ENCODE data around the gene SNX30.

Gene SNX30

DNA sequence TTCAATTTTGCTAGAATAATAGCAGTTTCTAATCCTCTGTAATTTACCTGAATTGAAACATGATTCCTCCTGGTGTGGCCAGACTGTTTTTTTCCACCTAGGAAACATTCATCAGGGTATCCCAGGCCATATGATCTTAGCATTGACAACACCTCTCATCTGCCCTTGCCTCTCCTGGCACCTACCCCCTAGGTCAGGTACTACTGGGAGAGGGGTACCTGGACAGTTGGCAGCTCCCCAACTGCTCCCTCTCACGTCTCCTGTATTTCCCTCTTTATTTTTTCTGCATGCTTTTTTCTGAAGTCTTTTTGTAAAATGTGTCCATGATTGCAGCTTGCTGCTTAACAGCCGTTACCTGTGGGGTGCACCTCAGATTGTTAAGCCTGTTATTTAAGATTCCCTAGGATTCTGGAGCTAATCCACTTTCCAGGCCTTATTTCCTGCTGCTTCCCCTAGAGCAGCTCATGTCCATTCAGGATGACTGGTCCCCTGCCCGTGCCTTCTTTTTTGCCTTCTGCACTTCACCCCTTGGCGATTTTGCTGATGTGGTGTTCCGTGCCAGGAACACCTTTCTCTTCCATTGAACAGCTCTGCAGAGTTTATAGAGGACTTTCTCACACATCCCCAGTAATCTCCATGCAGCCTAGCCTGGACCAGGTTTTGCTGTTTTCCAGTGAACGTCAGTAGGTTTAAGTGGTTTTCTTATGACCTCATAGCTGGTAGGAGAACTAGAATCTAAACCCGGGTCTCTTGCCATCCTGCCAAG is 33.6 kb downstream of the SNX30 start:
- peak; percentile 18 for DNase-seq

DNA sequence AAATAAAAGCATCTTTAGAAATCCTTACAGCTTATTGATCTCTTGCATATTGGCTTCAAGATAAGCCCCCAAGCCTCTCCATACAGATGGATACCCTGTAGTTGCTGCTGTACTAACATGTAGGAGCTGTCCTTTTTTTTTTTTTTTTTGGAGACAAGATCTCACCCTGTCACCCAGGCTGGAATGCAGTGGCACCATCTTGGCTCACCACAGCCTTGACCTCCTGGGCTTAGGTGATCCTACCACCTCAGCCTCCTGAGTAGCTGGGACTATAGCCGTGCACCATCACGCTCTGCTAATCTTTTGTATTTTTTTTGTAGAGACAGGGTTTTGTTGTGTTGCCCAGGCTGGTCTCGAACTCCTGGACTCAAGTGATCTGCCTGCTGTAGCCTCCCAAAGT is 35.4 kb downstream of the SNX30 start:
- no peak for DNase-seq

DNA sequence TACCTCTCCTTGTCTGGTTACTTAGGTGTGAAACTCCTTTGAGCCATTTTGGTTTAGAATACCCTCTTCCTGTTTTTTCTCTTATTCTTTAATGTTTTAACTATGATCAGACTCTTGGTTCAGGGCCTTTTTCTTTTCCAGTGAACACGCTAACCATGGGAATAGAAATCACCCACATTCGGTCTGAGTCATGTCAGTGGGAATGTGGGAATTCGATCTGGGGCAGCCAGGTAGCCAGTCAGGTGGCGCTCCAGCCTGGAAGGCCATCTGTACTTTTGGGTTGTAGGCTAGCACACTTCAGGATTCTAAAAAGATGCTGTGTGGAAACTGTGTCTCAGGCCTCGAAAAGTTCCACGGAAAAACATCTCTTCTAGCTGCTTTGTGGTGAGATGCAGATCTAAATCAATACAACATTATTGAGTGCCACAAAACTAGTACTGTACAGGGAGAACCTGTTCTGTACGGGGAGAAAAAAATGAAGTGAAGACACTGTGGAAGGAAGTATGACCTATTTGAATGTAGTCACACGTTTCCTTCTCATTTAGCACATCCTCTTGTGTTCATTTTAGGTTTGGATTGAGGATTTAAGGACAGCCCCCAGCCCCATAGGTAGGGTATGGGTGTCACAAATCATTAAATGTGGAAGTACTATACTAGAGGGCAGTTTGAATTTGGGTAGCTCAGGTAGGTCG is 36.4 kb downstream of the SNX30 start:
- no peak for DNase-seq

DNA sequence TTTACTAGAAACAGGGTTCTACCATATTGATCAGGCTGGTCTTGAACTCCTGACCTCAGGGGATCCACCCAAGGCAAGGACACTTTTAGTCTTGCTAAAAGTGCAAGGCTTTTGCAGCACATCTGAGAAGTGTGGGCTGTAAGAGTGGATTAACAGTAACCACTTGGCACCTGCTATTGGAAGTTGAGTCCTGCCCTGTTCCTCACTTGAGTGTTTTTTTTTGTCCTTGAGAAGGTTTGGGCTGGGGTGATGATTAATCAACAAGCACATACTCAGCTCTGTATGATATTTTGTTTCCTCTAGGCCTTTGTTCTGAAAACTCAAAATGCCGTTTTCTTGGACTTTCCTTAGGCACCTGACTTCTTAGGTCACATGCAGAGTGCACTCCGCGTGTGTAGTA is 37.4 kb downstream of the SNX30 start:
- no peak for DNase-seq

DNA sequence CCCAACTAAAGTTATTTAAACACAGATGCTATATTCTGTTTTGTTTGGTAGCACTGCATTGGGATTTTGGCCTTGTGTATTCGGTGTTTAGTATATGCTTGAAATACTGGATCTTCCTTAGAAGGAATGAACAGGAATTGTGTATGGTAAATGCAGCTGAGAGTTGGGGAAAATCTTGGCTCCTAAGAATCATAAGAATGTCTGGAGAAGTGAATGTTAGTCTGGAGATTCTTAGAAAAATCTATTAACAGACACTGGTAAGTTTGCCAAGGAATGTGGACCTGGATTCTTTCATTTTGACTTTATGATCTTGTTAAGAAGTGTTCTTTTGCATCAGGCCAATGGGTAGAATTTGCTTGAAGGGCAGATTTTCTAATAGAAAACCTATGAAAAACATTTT is 38.9 kb downstream of the SNX30 start:
- DNase-seq: no peak

DNA sequence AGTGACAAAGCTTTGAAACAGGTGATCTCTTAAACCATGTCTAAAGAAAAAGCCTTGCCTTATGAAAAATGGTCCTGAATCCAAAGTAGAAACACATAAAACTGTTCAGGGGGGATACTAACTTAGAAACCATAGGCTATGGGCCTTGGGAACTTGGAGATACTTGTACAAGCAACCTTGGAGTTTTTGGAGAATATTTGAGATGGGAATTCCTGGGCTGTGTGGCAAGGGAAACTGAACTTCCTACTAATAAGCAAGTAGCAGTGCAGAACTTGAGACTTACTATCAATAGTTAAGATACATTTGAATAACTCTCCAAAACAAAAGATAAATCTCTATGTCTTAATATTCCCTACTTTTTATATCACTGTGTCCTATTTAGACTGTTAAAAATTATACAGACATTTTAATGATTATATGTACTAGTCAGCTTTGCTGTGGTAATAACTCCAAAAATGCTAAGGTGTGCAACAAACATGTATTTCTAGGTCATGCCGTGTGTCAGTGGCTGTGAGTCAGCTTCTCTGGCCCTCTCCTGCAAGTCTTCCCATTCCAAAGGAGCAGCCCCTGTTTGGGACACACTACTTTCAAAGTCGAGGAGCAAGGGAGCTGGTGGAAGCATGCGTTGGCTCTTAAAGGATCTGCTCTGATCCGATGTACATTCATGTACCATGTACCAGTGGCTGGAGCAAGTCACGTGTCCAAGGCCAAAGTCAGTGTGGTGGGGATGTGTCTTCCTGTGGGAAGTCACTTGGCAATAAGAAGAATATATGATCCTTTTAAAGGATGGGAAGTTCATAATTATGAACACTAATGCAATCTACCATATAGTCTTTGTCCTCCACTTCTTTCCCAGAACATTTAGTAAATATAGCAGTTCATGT is 39.6 kb downstream of the SNX30 start:
- DNase-seq: no peak

DNA sequence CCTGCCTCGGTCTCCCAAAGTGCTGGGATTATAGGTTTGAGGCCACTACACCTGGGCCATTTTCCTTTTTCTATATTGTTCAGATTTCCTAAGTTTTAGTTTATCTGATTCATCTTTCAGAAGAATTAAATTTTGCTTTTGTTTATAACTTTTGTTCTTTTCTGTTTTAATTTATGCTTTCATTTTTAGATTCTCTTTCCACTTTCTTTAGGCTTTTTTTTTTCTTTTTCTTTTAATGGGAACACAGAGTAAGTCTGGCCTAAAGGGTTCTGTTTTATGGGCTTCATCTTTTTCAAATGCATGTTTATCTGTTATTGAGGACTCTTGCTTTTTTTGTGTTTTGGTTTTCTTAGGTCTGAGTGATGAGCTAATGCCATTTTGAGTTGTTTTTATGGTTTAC is 42.1 kb downstream of the SNX30 start:
- DNase-seq: no peak

DNA sequence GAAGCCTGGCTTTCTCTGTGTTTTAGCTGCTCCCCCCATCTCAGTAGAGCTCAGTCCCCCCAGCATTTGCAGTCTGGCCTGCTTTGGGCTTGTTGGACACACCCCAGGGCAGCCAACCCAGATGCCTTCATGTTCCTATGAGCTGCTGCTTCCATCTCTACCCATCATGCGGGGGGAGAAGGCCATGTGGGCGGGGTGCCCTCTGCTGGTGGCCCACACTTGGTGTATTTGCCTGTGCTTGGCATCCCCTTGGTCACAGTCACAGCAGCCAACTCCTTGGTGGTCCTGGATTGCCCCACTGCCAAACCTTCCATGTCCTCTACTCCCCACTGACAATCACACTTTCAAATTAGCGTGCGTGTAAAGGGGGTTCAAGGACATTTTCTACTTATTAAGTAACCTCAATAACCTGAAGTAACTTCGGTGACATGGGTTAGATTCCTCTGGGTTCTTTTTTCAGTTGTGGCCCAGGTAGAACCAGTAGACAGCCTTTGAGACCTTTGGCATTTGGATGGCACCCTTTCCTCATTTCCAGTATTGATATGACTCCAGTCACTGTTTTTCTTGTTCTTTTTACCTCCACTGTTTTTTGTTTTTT is 42.8 kb downstream of the SNX30 start:
- peak; percentile 22 for DNase-seq

DNA sequence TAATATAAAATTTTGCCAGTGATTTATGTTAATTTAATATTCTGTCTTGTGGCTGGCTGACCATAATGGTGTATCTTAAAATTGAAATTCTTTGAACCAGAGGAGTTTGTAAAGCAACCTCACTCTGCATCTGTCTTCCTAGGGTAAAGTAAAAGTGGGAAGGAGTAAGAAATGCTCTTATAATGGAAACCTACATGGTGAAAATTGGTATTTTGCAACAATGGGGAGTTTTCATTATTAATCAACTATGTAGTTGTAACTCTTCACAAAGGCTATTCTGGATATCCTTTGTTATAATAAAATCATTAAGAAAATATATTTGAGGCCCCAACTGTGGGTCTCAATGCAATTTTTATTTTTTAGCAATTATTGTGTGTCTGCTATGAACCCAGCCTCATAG is 44.2 kb downstream of the SNX30 start:
- DNase-seq: no peak

DNA sequence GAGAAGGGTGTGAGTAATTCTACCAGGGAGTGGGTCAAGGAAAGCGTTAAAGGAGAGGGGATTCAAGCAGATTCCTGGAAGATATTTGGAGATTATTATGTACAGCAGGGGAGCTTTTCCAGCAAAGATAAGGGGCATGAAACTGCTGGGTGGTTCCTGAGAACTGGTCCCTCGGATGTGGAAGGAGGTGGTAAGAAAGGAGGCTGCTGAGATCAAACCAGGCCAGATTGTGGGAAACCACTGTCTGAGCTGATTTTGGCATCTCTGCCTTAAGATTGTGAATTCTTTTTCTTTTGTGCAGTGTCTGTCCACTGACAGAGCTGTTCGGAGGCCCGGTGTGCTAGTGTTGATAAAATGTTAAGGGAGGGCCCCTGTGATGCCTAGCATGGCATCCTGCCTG is 45.4 kb downstream of the SNX30 start:
- DNase-seq: no peak

DNA sequence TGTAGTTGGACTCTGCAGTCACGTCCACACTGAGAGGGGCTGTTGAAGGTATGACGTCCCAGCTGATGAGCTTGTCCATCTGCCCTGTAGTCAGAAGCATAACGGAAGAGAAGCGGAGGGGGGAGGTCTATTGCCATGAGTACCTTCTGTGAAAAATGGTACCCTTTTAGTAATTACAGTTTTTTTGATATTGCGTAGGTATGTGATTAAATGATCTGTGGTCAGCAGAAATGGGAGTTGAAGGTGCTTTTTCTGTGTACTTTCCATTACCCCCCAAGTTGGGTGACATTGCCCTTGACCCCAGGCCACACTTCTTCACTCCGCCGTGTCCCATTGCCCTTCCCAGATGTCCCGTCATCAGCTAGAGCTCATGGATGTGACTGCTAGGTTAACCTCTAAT is 45.9 kb downstream of the SNX30 start:
- no peak for DNase-seq

DNA sequence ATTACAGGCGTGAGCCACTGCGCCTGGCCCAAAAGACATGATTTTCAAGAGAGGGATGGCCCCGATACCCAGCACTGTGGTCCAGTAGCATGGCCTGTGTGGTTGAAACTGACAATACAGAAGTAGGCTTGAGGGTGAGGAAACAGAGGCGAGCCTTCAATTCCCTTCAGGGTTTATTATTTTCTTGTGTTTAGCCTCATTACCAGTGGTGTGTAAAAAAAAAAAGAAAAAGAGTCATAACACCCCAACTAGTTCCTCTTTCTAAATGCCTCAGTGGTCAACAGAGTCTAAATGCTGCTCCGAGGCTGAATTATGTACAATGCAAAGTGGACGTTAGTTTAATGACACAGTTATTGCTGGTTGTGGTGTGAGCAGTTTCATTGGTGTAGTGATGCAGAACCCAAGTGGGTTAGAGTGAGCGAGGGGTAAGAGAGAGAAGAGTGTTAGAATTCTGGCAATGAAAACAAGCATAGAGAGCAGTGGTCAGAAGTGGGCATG is 58.8 kb downstream of the SNX30 start:
- no peak for DNase-seq

DNA sequence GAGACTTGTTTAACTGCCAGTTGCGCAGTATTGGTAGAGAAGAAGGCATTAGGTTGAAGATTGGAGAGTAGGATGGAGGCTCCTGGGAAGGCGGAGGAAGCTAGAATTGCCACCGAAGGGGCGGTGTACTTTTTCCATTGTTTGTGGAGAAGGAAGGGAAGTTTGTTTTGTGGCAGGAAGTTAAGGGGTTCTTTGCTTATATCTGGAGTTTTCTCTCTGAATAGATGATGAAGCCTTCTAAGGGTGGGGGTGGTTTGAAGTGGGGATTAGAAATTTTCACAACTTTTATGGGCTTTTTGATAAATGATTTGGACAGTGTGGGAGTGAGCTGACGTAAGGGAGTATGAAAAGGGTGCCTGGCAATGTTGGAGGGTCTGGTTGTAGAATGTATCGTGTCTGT is 59.3 kb downstream of the SNX30 start:
- no peak for DNase-seq

DNA sequence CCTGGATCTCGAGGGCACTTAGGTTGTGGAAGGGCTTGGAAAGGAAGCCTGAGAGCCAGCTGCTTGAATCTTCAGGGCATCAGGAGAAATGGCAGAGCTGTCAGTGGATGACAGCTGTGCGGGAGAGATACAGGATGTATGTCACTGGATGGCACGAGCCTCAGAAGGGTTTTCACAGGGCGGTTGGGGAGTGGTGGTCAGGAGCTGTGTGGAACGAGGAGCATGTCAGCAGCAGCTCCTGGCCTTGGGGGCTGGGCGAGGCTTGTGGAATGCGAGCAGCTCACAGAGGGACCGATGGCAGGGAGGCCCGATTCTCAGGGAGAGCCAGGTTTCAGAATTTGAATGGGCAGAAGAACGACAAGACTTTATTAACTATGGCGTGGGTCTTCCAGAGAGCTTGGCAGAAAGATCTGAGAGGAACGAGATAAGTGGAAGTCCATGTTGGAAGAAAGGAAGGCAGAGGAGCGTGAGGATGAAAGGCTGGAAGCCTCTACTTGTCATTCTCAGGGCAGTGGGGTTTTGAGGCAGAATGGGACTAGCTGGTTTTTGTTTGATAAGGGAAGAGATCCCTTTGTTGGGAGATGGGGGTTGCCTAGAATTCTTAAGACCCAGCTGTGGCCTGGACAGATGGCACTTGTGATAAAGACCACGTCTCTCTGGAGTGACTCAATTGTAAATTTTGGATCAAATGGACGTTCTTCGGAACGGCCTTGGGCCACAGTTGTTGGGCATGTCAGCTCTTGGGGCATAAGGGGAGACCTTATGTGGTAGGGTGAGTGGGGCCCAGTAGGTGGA is 60.3 kb downstream of the SNX30 start:
- DNase-seq: no peak

DNA sequence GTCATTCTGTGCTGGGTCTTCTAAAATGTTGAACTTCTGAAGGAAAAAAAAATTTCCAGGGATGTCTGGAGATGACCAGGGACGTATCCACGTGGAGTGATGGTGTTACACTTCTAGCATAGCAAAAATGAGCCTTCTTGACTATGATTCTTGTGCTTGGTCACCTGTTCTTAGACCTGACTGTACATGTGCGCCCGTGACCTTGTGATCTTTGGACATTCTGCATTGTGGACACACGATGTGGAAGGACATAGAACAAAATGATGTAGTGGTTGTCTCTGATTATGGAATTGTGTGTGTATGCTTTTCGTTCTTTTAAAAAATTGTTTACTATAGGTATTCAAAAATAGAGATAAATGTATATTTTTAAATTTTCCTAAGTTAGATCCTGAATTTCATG is 61.0 kb downstream of the SNX30 start:
- no peak for DNase-seq

DNA sequence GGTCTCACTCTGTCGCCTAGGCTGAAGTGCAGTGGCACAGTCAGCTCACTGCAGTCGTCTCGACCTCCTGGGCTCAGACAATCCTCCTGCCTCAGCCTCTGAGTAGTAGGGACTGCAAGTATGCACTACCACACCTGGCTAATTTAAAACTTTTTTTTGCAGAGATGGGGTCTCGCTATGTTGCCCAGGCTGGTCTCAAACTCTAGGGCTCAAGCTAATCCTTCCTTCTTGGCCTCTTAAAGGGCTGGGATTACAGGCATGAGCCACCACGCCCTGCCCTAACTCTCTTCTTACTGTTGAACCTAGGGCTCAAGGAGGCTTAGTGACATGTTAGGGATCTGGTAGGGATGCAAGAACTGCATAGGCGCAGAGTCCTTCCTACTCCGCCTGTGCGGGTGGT is 65.3 kb downstream of the SNX30 start:
- no peak for DNase-seq

DNA sequence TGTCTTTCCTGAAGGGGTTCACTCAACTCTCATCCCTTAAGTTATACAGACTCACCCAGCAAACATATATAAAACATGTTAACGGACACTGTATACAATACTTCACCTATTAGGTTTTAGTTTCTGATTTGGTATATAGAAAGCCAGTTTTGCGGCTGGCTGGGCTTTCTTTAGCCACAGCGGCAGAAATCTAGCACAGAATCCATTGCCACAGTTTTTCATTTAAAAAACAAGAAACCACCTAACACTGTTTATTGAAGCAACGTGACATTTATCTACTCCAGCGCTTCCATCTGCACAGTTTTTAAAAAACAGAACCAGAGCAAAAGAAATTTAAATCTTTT is 67.3 kb downstream of the SNX30 start:
- DNase-seq: no peak

DNA sequence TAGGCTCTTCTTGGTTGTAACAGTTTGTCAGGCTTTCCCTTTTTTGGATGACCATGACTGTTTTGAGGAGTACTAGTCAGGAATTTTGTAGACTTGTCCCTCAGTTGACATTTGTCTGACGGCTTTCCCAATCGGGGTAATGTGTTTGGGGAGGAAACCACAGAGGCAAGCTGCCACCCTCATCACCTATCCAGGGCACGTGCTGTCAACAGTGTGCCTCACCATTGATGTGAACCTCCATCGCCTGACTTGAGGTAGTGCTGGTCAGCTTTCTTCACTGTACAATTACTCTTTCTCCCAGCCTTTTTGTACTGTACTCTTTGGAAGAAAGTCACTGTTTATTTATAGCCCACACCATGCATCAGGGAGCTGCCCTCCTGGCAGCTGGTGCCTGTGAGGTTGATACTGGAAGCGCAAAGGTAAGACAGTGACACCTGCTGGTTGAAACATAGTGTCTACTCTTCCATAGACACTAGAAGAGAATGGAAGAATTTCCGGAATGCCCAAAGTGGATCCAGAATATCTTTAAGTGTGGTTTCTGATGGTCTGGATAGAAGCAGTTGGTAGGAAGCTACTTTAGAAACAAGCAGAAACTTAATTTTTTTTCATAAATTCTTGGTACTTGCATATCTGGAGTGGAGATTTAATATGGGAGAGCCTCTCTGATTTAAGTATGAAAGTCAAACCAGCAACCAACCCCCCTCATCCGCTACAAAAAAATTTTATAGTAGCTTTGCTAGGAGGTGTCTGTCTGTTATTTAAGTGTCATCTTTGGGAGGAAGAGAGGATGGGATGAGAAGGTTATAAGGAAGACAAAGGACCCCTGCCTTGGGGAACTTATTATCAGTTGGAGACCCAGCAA is 69.3 kb downstream of the SNX30 start:
- DNase-seq: peak; percentile 25

DNA sequence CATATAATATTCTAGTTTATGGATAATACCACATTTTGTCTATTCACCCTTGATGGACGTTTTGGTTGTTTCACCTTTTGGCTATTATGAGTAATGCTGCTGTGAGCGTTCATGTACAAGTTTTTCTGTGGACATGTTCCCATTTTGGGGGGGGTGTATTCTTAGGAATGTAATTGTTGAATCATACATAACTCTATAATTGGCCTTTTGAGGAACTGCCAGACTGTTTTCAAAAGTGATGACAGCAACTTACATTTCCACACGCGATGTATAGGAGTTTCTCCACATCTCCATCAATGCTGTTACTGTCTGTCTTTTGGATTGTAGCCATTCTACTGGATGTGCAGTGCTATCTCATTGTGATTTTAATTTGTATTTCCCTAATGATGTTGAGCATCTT is 70.3 kb downstream of the SNX30 start:
- no peak for DNase-seq

DNA sequence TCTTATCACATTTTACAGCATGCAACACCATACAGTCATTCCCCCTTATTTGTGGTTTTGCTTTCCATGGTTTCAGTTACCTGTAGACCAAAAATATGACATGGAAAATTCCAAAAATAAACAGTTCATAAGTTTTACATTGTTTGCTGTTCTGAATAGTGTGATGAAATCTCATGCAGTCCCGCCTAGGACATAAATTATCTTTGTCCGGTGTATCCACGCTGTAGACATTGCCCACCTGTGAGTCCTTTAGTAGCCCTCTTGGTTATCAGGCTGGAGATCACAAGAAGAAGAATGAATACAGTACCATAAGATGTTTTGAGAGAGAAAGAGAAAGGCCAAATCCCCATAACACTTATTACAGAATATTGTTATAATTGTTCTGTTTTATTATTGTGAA is 72.1 kb downstream of the SNX30 start:
- no peak for DNase-seq

DNA sequence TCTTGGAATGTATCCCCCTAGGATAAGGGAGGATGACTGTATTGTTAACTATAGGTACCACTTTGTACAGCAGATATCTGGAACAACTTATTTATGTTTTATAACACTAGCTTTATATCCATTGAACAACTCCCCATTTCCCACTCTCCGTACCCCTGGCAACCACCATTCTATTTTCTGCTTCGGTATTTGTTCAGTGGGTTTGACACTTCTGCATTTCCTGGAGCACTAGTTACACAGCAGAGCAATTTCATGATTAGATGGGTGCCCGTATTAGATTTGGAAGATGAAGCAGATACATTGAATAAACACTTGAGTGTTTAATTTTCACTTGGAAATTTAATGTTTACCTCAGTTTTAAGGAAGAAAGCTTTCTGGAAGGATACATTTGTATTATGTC is 72.7 kb downstream of the SNX30 start:
- no peak for DNase-seq
